Fibroblast of skin of left quadriceps (primary cell): ENCODE results near the gene TRIM3.

Experiments used
- DNase-seq, 2 experiments: peaks; one replicate each; pipeline ENCODE4 v3.0.0-alpha.2; 2013; ENCODE audit warnings: low read depth in 2 of 2

TRIM3 gene

GRCh38 chr11:6480299-6480914, 6.7 kb upstream of the TRIM3 start:
- DNase-seq = no peak

GRCh38 chr11:6476571-6476970, 2.8 kb upstream of the TRIM3 start:
- DNase-seq = no peak

GRCh38 chr11:6475936-6476335, 2.2 kb upstream of the TRIM3 start:
- DNase-seq = no peak

GRCh38 chr11:6474806-6475500, 1.2 kb upstream of the TRIM3 start:
- DNase-seq = no peak

GRCh38 chr11:6474413-6474792, 662 bp upstream of the TRIM3 start:
- no peak for DNase-seq

GRCh38 chr11:6472934-6473333, 807 bp downstream of the TRIM3 start:
- DNase-seq = no peak

- DNase-seq = no peak
Measured at GRCh38 chr11:6469599-6469998, 4.1 kb downstream of the TRIM3 start.

GRCh38 chr11:6468712-6469495, 4.8 kb downstream of the TRIM3 start:
- DNase-seq = peak; percentile 69 to 72

GRCh38 chr11:6459099-6459450, 14.7 kb downstream of the TRIM3 start:
- no peak for DNase-seq

GRCh38 chr11:6458352-6459098, 15.2 kb downstream of the TRIM3 start:
- no peak for DNase-seq

- no peak for DNase-seq
Measured at GRCh38 chr11:6457581-6458320, 16.0 kb downstream of the TRIM3 start.

- no peak for DNase-seq
Measured at GRCh38 chr11:6456361-6457073, 17.2 kb downstream of the TRIM3 start.

- DNase-seq = no peak
Measured at GRCh38 chr11:6455070-6455469, 18.7 kb downstream of the TRIM3 start.

- no peak for DNase-seq
Measured at GRCh38 chr11:6453152-6453551, 20.6 kb downstream of the TRIM3 start.

- no peak for DNase-seq
Measured at GRCh38 chr11:6452219-6452618, 21.5 kb downstream of the TRIM3 start.

GRCh38 chr11:6448574-6448973, 25.2 kb downstream of the TRIM3 start:
- no peak for DNase-seq

GRCh38 chr11:6443269-6444003, 30.3 kb downstream of the TRIM3 start:
- DNase-seq = no peak

GRCh38 chr11:6442441-6442840, 31.3 kb downstream of the TRIM3 start:
- no peak for DNase-seq

GRCh38 chr11:6440906-6441358, 32.8 kb downstream of the TRIM3 start, which contains the start of gene HPX:
TSS of gene HPX (minus strand) at chr11:6440987. CDS start at chr11:6440963, 24 bp downstream.
- no peak for DNase-seq

GRCh38 chr11:6438979-6439571, 34.7 kb downstream of the TRIM3 start:
- no peak for DNase-seq
